ENCODE data around the gene MFNG.

DNA sequence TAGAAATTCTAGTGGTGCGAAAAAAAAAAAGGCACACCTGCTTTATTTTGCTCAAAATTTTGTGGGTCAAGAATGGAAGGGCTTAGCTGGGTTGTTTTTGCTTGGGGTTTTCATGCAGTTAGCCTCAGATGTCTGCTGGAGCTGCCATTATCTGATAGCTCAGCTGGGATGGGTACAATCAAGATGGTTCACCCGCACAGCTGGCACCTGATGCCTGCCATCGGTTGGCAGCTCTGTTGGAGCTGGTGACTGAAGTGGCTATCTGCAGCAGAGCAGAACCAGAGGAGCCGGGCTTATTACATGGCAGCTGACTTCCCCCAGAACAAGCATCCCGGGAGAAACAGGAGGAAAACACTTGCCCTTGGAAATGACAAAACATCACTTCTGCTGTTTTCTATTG is 46.8 kb downstream of the MFNG start:
- TF ChIP-seq ZNF174 (tag by site-specific recombination; IDR thresholded peaks at IDR 0.05) (no peak), CTCF (tag by site-specific recombination; IDR thresholded peaks at IDR 0.05) (no peak), SP2 (tag by site-specific recombination; IDR thresholded peaks at IDR 0.05) (no peak), ZNF146 (tag by site-specific recombination; IDR thresholded peaks at IDR 0.05) (no peak), ZNF121 (tag by site-specific recombination; IDR thresholded peaks at IDR 0.05) (no peak), ZNF488 (tag by site-specific recombination; IDR thresholded peaks at IDR 0.05) (no peak), YY1 (tag by site-specific recombination; IDR thresholded peaks at IDR 0.05) (no peak), ZBTB21 (tag by site-specific recombination; IDR thresholded peaks at IDR 0.05) (no peak), ZNF513 (tag by site-specific recombination; IDR thresholded peaks at IDR 0.05) (no peak), ZNF175 (tag by site-specific recombination; IDR thresholded peaks at IDR 0.05) (no peak), ZBTB7A (tag by site-specific recombination; IDR thresholded peaks at IDR 0.05; ENCODE audit: low read depth) (no peak), ZNF292 (tag by site-specific recombination; IDR thresholded peaks at IDR 0.05; ENCODE audit: borderline replicate concordance, low read depth) (no peak), MZF1 (tag by site-specific recombination; IDR thresholded peaks at IDR 0.05; ENCODE audit: borderline replicate concordance) (no peak)
